SH-SY5Y (cell line): ENCODE results near the gene THSD7A.

ENCODE experiments used
- GATA2 ChIP-seq: IDR thresholded peaks from 2 replicates; pipeline ENCODE4 v1.6.1; 2011; ENCODE audit warnings: mild to moderate bottlenecking, low read depth, low read length
- GATA3 ChIP-seq: IDR thresholded peaks from 2 replicates; pipeline ENCODE4 v1.6.1; 2011; ENCODE audit warnings: low read depth, mild to moderate bottlenecking, low read length, moderate library complexity

GRCh38 chr7:11620406-11621253, 211.4 kb downstream of the THSD7A start:
- TF ChIP-seq GATA2 (no peak), GATA3 (no peak)
